ENCODE results near the gene PLCB4. TPM values are rescaled to one million over a fixed set of nuclear protein-coding genes. Genes with fewer than 3 reads are reported as not detected.

Gene PLCB4
- total and polyA plus RNA-seq, 8 donors, result 0.56 to 9.3 (median 2.3) TPM

- Histone ChIP-seq H3K4me3 (peak overlapping the region in 1 of 4 donors; percentile 24), H3K36me3 (no peaks in the 10 kb centered on the region), H3K9me3 (no peaks in the 10 kb centered on the region), H3K4me1 (no peaks in the 10 kb centered on the region), H3K27me3 (peaks cover 0 to 11% (median 2%) of the 10 kb centered on the region in 4 donors), H3K27ac (no peak overlapping the region)
- WGBS, 2 donors, result 17 to 25% methylated on average over 28 of the region's 28 CpGs
- TF ChIP-seq CTCF (IDR thresholded peaks at IDR 0.05), result no peak
- peak in 1 of 6 donors; percentile 29 for DNase-seq
- peak in 2 of 4 donors; percentile 22 to 62 for ATAC-seq
- FAIRE-seq, result no peak
- intact Hi-C loops (cut with DNase I), result no loop called here
These were observed 447.5 kb downstream of the PLCB4 start for GRCh38 chr20:9516234-9516871.

GRCh38 chr20:9517297-9518162, 448.6 kb downstream of the PLCB4 start:
- 53 to 60% methylated on average over 8 of the region's 8 CpGs for WGBS, 2 donors
- H3K36me3 ChIP-seq, result no peaks in the 10 kb centered on the region
- FAIRE-seq (no peak), ATAC-seq (no peak), DNase-seq (no peak)
- TF ChIP-seq CTCF (IDR thresholded peaks at IDR 0.05), result no peak
- peaks cover 0 to 11% (median 2%) of the 10 kb centered on the region in 4 donors for H3K27me3 ChIP-seq
- H3K4me3 ChIP-seq, result no peak overlapping the region
- H3K9me3 ChIP-seq, result no peaks in the 10 kb centered on the region
- no peaks in the 10 kb centered on the region for H3K4me1 ChIP-seq
- intact Hi-C loops (cut with DNase I), result no loop called here
- no peak overlapping the region for H3K27ac ChIP-seq

GRCh38 chr20:9518576-9519175, 449.8 kb downstream of the PLCB4 start:
- Histone ChIP-seq H3K4me3 (no peak overlapping the region), H3K27me3 (peaks cover 0 to 11% (median 2%) of the 10 kb centered on the region in 4 donors), H3K27ac (no peak overlapping the region), H3K4me1 (no peaks in the 10 kb centered on the region), H3K9me3 (no peaks in the 10 kb centered on the region), H3K36me3 (no peaks in the 10 kb centered on the region)
- intact Hi-C loops (cut with DNase I), result no loop called here
- no peak for DNase-seq
- TF ChIP-seq CTCF (IDR thresholded peaks at IDR 0.05), result no peak
- ATAC-seq, result no peak
- 34 to 41% methylated on average over 8 of the region's 8 CpGs for WGBS, 2 donors
- FAIRE-seq, result no peak

GRCh38 chr20:9520086-9520485, 451.2 kb downstream of the PLCB4 start:
- H3K4me3 ChIP-seq, result no peak overlapping the region
- no peak overlapping the region for H3K27ac ChIP-seq
- DNase-seq (no peak), FAIRE-seq (no peak), ATAC-seq (no peak)
- intact Hi-C loops (cut with DNase I), result no loop called here
- no peaks in the 10 kb centered on the region for H3K9me3 ChIP-seq
- H3K4me1 ChIP-seq, result no peaks in the 10 kb centered on the region
- no peak for TF ChIP-seq CTCF (IDR thresholded peaks at IDR 0.05)
- no peaks in the 10 kb centered on the region for H3K36me3 ChIP-seq
- 75 to 79% methylated on average over 4 of the region's 4 CpGs for WGBS, 2 donors
- peaks cover 0 to 8% (median under 1%) of the 10 kb centered on the region in 4 donors for H3K27me3 ChIP-seq

All from pancreas (tissue), 10 donors.